Amygdala (tissue), 56 donors: ENCODE data around the gene TRIM13.

Experiments
- DNase-seq, 56 donors: peaks; one replicate each; lab custom pipeline; 2025; lab: John Stamatoyannopoulos, UW

The TRIM13 gene

DNA sequence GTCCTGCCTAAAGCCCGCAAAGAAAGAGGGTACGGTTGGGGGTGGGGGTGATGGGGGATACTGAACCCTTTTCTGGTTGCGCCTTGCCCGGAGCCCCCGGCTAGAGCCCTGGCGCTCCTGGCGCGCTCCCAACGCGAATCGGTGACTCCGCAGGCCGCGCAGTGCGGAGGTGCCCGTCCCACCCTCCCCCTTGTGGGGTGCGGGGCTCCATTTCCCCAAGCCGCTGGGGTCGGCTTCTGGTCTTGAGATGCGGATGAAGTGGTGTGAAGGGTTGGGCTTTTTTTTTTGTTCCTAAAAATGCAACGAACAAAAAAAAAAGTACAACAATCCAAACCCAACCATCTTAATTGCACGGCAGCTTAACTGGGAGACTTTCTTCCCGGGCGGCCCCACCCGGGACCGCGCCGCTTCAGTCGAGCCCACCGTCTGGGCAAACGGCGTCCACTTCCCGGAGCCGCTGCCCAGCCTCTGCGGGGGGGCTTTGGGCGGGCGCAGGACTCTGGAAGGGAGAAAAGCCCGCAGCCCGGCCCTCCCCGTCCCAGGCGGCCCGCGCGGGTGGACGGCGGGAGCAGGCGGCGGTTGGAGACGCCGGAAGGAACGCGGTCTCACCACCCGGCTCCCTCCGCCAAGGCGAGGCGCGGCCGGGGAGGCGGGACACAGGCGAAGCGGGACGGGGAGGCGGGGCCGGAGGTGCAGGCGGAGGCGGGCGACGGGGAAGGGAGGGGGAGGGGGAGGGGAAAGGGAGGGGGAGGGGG, 504 bp upstream of the TRIM13 start:
- peak; percentile 12 to 95 (median 85) for DNase-seq

DNA sequence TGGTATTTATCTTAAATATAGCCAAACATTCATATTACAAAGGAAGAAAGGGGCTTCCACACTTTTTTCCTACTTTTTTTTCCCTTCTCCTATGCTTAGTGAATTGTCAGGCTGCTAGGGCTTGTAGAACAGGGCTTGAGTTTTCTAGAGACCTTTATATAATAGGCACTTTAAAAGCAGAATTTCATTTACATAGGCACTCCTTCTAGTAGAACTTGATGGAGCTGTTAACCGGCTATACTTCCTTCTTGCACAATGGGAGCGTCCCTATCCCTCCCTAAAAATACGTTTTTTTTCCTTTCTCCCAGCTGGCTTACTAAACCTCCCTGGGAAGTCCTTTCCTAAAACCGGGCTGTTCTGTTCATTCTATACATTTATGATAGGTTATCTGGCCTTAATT, 1.1 kb downstream of the TRIM13 start:
- no peak for DNase-seq

DNA sequence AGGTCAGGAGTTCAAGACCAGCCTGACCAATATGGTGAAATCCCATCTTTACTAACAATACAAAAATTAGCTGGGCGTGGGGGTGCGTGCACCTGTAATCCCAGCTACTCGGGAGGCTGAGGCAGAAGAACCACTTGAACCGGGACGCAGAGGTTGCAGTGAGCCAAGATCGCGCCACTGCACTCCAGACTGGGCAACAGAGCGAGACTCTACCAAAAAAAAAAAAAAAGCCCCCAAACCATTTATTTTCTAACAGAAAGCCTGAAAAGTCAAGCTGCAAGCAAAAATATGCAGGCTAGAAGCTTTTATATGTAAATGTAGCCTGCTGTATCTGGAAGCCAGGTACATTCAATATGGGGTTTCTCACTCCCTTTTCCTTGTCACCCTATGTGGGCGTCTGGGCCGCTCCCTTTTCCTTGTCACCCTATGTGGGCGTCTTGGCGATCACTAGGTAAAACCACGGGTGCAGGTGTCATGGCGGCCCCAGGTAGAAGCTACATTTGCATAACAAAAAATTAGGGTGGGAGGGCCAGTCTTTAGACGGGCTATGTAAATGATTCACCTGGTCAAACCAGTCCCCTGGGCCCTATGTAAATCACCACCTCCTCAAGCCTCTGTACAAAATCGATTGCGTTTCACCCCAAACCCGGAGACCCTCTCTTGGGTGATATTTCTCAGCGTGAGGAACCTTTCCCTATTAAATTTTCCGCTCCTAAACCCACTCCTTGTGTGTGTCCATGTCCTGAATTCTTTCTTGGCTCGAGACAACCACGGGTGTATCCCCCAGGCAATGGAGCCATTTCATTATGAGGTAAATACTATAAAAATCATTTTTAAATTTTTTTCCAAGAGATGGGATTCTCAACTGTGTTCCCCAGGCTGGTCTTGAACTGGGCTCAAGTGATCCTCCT, 2.1 kb downstream of the TRIM13 start:
- DNase-seq, result no peak

DNA sequence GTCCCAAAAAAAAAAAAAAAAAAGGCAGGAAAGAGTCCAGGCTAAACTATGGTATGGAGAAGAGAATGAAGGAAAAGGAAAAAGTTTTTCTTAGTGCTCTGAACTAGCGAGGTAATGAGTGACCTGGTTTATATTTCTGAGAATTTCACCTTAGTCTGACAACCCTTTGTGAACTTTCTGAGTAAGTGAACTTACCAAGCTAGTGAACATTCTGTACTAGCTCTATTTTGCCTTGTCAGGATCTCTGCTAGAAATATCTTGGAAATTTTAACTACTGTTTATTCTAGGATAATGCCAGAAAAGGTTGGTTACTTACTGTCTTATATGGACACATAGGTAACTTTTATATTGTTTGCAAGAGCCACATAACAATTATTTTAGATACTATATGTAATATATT, 4.4 kb downstream of the TRIM13 start:
- DNase-seq, result no peak

DNA sequence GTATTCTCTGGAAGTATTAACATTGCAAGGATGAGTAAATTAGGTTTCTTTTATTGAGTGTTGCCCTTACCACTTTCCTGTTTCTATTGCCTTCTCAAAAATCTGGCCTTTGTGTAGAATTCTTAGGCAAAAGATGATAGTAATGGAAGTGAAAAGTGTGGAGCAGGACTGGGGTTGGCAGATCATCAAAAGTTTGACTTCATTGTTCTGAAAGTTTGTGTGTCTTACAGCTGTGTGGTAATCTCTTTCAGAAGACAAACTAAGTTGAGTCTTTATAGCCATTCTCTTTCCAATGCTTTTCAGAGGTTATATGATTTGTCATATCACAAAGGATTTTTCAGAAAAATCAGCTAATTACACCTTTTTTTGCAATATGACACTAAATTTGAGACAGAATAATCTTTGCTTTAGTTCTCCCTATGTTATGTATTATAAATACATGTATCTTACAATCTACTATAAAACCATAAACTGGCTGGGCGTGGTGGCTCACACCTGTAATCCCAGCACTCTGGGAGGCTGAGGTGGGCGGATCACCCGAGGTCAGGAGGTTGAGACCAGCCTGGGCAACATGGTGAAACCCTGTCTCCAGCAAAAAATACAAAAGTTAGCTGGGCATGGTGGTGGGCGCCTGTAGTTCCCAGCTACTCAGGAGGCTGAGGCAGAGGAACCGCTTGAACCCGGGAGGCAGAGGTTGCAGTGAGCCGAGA, 9.7 kb downstream of the TRIM13 start:
- DNase-seq, result no peak

DNA sequence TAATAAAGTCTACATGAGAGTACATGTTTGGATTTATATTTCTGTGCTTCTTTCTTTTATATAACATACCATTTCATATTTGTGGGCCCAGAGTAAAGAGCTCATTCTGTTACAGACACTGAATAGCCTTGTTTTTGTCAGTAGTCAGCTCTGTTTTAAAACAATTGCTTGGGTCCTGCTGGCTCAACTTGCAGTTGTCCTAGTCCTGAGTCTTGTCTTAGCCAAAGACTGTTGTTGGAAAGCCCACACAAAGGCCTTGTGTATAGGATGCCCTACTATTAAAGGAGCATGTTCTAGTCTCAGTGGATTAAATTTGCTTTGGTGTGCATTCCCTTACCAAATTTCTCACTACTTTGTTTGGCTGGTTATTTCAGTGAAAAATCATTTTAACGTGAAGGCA, 14.6 kb downstream of the TRIM13 start:
- peak in 17 of 56 donors; percentile 1 to 65 (median 17) for DNase-seq

DNA sequence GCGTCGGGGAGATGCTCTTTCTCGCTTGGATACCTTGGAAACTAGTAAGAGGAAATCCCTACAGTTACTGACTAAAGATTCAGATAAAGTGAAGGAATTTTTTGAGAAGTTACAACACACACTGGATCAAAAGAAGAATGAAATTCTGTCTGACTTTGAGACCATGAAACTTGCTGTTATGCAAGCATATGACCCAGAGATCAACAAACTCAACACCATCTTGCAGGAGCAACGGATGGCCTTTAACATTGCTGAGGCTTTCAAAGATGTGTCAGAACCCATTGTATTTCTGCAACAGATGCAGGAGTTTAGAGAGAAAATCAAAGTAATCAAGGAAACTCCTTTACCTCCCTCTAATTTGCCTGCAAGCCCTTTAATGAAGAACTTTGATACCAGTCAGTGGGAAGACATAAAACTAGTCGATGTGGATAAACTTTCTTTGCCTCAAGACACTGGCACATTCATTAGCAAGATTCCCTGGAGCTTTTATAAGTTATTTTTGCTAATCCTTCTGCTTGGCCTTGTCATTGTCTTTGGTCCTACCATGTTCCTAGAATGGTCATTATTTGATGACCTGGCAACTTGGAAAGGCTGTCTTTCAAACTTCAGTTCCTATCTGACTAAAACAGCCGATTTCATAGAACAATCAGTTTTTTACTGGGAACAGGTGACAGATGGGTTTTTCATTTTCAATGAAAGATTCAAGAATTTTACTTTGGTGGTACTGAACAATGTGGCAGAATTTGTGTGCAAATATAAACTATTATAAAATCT, 15.7 kb downstream of the TRIM13 start:
- DNase-seq, result no peak

DNA sequence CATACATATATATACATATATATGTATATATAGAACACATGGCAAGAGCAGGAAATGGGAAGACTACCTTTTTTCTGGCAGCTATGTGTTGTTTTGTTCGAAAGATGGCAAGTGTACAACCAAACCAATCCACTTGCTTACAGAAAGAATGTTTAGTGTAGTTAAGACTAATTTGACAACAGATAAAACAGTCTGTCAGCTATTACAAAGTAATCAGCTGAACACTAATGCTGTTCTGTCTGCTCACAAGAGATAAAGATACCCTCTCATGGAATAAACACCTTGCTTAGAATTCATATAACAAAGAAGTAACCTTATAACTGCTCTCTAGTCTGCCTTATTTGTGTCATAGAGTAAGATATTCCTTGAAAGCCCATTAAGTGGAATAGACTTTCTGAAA, 17.5 kb downstream of the TRIM13 start:
- no peak for DNase-seq

DNA sequence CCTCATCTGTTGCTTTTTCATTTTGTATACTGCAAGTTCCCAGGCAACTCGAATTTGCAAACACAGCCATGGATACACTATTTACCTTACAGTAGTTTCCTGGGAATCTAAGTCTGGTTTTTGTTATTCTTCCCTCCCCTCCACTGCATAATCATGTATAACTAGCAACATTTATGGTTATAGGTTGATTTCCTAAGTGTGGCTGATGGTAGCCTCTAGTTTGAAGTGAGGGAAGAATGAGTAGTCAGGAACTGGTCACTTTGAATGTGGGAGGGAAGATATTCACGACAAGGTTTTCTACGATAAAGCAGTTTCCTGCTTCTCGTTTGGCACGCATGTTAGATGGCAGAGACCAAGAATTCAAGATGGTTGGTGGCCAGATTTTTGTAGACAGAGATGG, 18.4 kb downstream of the TRIM13 start, which contains the start of gene KCNRG:
KCNRG (plus strand) TSS at position 187 of the 400 bp plus-strand sequence; CDS start at position 237, 50 bp downstream.
- DNase-seq, result no peak

DNA sequence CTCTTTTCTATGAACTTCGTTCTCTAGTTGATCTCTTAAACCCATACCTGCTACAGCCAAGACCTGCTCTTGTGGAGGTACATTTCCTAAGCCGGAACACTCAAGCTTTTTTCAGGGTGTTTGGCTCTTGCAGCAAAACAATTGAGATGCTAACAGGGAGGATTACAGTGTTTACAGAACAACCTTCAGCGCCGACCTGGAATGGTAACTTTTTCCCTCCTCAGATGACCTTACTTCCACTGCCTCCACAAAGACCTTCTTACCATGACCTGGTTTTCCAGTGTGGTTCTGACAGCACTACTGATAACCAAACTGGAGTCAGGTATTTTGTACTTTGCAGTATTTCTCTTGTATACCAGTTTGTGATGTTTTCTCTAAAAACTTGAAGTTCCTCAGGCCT, 18.9 kb downstream of the TRIM13 start:
- no peak for DNase-seq

DNA sequence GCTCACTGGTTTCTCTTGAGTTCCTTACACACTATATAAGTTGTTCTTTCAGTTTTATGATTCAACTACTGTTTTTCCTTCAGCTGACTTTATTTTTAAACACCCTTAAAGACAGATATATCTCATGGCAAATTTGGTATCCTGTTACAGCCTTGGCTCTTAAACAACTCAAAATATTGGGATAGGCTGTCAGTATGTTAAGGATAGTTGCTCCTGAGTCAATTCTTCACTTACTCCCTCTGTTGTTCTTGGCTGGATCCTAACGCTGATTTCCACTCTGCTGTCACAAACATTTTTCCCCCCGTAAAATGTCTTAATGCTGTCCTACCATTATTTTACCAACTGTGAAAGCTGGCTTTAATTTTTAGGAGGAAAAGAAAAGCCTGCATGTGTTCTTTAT, 19.6 kb downstream of the TRIM13 start:
- no peak for DNase-seq

DNA sequence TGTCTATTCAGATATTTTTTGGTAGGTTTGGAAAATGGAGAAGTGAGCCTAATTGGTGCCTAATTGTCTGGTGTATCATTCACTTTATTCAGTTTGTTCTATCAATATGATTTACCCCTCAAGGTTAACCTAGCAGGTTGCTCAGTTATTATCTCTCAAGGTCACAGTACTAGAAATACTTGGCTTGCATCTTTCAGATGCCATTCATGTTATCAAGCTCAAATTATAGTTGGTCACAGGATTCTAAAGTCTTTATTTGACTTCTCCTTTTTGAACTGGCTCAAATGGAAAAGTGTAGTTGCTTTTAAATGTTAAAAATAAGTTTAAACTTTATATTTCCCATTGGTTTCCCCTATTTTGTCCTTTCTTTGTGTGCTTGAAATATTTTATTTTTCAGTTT, 21.0 kb downstream of the TRIM13 start:
- DNase-seq, result no peak

DNA sequence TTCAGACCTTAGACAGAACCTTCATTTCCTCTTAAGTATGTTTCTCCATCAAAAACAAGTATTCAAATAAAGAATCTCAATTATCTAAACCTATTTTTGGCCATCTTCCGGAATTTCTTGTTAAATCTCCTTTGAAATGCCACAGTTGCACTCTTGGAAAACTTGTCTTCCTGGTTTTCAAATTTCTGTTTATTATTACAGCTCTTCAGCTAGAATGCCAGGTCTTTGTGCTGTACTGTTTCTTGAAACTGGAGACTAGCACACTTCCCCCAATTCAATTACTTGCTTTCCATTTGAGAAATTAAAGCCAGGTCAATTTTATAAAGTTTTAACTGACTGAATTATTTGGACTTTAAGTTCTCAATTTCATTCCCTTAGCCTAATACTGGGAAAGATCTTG, 28.6 kb downstream of the TRIM13 start:
- DNase-seq, result no peak

DNA sequence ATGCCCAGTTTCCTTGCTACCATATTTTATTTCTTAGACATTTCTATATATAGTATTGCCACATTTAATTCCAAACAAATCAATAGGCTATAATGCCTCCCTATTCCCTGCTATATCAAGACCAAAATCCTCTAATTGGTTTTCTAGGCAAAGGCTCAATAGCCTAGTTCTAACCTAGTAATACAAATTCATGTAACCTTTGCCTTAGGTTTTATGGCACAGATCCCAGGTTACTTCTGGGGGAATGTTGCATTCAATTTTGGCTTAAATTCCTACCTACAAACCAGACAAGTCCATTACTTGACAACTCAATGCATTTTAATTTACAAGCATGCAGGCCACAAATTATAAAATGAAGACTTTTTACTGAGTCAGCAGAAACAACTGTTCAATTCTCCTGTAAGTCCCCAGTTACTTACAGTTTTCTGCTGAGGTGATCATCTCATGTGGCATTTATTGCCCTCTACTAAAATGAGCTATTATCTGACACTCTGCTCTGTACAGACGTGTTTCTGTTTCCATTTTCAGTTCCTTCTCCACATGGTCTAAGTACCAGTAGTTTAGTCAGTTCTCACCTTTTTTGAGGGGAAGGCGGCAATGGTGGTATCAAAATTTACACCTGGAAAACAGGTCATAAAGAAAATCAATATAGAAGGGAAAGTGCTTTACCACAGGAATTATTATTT, 30.1 kb downstream of the TRIM13 start:
- DNase-seq, result no peak

DNA sequence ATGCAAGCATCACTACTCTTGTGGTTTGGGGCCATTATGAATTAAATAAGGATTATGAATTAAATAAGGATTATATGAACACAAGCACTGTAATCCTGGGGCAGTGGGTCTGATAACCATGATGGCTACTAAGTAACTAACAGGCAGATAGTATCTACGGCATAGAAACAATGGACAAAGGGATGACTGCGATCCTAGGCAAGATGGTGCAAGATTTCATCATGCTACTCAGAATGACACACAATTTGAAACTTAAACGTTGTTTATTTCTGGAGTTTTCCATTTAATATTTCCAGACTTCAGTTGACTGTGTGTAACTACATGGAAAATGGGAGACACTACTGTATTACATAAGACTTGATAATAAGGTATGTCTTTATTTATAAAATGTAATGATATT, 33.5 kb downstream of the TRIM13 start:
- DNase-seq, result no peak

DNA sequence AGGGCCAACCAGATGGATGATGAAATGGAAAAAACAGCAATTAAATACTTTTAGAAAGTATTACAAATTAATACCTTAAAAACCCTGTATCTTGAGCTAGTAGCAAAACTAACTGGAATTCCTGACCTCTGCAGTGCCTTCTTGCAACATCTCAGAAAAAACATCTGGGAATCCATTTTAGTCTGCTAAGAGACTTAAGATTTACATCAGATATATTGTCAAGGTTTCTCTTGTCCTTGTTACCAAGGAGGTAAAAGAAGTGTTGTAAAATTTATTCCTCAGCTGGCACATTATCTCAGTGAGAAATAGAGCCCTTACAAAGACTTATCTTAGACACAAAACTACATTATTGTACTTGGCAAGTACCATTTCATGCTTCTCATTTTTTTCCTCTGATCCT, 36.9 kb downstream of the TRIM13 start:
- no peak for DNase-seq

DNA sequence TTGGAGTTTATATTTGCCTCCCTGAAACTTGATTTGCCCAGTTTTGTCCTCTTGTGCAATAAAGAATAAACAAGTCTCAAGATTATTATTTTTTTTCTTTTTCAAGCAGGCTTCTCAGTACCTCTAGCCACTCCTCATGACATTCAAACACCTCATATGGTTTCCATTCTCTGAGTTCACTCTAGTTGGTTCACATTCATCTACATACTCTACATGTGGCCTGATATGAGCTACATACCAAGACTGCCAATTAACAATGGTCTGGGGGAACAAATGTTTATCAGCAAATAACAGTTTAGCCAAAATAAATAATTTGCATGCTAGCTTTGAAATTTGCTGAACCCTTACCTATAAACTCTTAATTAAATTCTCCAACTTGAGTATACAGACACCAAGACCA, 40.9 kb downstream of the TRIM13 start:
- no peak for DNase-seq

DNA sequence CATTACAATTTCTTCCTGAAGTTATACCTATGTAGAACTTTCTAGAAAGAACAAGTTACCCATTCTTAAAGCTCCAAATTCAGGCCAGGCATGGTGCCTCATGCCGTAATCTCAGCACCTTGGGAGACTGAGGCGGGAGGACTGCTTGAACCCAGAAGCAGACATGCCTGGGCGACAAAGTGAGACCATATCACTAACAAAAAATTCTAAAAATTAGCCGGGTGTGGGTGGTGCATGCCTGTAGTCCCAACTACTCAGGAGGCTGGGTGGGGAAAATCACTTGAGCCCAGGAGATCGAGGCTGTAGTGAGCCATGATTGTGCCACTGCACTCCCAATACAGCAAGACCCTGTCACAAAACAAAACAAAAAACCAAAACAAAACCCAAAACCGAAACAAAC, 41.4 kb downstream of the TRIM13 start:
- DNase-seq, result no peak

DNA sequence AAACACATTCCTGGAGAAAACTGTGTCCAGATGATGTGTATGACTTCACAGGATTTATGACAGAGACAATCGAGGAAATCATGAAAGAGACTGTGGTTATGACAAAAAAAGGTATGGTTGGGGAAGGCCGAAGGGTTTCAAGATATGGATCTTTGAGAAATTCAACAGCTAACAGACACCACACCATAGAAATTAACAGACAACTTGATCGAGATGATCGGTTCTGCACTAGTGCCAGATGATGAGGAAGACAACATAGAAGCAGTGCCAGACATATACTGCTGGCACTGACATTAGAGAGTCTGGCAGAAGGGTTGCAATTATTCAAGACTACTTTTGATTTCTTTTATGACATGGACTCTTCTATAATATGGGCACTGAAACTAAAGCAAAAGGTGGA, 55.6 kb downstream of the TRIM13 start:
- no peak for DNase-seq

DNA sequence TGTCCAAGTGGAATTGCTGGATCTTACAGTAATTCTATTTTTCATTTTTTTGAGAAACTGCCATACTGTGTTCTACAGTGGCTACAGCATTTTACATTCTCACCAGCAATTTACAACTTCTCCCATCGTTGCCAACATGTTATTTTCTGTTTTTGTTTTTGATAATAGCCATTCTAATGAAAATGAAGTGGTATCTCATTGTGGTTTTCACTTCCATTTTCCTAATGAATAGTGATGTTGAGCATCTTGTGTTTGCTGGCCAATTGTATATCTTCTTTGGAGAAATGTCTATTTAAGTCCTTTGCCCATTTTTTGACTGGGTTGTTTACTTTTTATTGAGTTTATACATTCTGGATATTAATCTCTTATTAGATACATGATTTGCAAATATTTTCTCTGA, 57.0 kb downstream of the TRIM13 start:
- DNase-seq, result no peak
